ENCODE results near the gene SLC22A12. TPM values are rescaled to one million over a fixed set of nuclear protein-coding genes. Genes with fewer than 3 reads are reported as not detected.

SLC22A12 gene
- total RNA-seq, 1 donor from 2014 or later = not detected

DNA sequence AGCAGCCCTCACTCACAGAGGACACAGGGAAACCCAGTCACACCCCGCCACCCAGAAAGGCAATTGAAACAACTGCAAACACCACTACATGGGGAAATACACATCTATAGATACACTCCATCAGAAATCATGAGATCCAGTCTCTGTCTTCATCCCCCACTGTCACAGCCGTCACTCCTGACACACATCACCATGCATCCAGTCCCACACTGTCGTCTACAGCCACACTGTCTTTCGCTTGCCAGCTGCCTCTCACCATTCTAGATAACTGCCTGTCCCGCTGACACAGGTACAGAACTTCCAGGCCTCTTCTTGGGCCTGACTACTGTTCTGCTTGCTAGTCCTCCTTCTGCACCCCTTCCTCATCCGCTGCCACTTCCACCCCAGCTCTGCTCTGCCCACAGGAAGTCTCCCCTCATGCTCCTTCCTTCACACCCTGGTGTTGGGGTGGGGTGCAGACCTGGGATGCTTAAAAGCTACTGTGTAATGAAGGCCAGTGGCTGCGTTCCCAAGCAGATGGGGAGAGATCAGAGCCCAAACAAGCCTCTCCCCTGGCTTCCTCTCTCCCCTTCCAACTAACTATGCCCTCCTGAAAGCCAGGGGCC, 42.6 kb downstream of the SLC22A12 start:
- TF ChIP-seq, protein P1, sequence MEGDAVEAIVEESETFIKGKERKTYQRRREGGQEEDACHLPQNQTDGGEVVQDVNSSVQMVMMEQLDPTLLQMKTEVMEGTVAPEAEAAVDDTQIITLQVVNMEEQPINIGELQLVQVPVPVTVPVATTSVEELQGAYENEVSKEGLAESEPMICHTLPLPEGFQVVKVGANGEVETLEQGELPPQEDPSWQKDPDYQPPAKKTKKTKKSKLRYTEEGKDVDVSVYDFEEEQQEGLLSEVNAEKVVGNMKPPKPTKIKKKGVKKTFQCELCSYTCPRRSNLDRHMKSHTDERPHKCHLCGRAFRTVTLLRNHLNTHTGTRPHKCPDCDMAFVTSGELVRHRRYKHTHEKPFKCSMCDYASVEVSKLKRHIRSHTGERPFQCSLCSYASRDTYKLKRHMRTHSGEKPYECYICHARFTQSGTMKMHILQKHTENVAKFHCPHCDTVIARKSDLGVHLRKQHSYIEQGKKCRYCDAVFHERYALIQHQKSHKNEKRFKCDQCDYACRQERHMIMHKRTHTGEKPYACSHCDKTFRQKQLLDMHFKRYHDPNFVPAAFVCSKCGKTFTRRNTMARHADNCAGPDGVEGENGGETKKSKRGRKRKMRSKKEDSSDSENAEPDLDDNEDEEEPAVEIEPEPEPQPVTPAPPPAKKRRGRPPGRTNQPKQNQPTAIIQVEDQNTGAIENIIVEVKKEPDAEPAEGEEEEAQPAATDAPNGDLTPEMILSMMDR (conservative IDR thresholded peaks at IDR 0.05; ENCODE audit: low read depth, low read length) = no peak
- DNase-seq (ENCODE audit: low read depth) = no peak

DNA sequence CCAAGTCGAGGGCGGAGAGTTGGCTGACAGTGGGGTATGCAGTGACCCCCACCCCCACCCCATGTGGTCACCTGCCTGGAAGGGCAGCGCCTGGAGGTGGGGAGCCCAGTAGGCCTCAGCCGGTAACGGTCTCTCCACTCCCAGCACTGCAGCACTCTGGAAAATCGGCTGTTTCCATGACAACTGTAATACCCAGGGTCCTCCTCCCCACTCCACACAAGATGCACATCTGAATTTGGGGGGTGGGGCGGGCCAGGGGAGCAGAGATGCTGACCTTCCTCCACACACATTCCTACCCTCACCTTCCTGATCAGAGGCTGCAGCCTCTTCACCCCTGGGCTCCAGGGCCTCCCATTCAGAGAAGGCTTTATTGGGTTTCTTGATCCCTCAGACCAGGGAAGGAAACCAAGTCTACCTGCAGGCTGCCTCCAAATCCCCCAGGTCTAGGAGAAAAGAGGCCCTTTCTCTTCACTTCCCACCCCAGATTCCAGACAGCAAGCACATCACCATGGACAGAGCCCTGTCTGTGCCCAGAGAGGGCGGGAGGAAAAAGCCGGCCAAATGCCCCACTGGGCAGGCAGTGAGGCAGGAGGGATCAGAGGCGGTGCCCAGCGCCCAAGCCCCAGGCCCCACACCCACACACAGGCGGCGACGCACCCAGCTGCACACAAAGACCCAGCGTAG, 46.5 kb downstream of the SLC22A12 start:
- no peak for DNase-seq (ENCODE audit: low read depth)
- TF ChIP-seq, protein P1 (conservative IDR thresholded peaks at IDR 0.05; ENCODE audit: low read depth, low read length) = no peak
- H3K4me3 ChIP-seq (ENCODE audit: low read depth, low read length) = no peak overlapping the region

More for the DNA sequence above, 42.6 kb downstream of the SLC22A12 start:
- H3K4me3 ChIP-seq (ENCODE audit: low read depth, low read length) = no peak overlapping the region

DNA sequence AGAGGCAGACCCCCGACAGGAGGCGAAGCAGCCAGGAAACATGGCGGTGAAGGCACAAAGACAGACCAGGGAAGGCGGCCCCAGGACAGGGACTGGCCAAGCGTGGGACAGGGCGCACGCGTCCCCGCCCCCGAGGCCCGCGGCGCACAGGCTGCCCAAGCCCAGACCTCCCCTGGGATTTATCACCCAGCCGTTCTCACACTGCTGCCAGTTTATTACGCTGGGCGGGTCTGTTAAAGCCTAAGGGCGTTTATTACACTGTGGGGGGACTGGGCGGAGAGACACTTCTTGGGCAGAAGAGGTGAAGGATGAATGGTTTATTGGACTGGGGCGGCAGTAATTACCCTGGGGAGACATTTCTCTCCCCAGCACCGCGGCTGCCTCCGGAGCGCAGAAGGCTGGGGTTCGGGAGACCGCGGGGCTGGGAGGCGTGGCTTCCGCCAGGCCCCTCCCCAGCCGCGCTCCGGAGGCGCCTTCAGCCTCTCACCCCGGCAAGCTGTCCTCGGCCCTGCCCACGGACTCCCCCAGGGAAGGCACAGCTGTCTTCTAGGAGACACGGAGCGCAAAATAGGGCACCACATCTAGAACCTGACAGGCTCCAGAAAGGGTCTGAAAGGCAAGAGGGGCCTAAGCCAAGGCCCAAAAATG, 47.1 kb downstream of the SLC22A12 start:
- no peak for DNase-seq (ENCODE audit: low read depth)
- TF ChIP-seq, protein P1 (conservative IDR thresholded peaks at IDR 0.05; ENCODE audit: low read depth, low read length) = no peak
- H3K4me3 ChIP-seq (ENCODE audit: low read depth, low read length) = no peak overlapping the region

DNA sequence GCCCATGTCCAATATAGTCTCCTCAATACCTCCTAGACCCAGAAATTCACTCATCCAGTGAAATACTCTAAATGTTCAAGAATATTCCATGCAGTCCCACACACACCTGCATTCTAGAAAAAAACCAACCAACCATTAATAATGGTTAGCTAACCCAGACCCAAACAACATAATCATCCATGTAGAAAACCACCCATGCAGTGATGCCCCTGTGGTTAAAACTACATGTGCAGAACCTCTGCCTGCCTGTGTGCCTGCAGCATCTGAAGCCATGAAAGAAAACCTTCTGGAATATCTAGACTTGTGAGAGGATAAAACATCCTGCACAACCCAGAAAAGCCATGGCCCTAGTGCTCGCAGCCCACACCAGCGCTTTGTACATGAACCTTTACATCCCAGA, 47.8 kb downstream of the SLC22A12 start:
- DNase-seq (ENCODE audit: low read depth) = no peak
- no peak overlapping the region for H3K4me3 ChIP-seq (ENCODE audit: low read depth, low read length)
- TF ChIP-seq, protein P1 (conservative IDR thresholded peaks at IDR 0.05; ENCODE audit: low read depth, low read length) = no peak

DNA sequence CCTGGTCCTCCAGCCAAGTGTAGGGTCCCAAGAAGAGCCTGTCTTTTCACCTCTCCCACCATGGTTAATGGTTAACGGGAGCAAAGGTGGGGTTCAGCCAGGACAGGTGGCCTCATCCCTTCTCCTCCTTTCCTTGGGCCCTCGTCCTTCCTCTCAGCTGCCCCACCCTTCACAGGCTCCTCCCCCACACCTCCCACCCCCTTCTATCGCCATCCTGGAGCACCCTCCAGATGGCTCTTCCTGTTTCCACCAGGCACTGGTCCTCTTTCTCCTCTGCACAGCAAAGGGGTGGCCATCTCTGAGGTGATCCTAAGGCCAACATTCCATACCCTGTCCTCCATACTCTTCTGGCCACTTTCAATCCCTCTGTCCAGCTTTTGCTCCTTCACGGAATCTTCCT, 48.9 kb downstream of the SLC22A12 start:
- no peak for DNase-seq (ENCODE audit: low read depth)
- no peak overlapping the region for H3K4me3 ChIP-seq (ENCODE audit: low read depth, low read length)
- TF ChIP-seq, protein P1 (conservative IDR thresholded peaks at IDR 0.05; ENCODE audit: low read depth, low read length) = no peak

DNA sequence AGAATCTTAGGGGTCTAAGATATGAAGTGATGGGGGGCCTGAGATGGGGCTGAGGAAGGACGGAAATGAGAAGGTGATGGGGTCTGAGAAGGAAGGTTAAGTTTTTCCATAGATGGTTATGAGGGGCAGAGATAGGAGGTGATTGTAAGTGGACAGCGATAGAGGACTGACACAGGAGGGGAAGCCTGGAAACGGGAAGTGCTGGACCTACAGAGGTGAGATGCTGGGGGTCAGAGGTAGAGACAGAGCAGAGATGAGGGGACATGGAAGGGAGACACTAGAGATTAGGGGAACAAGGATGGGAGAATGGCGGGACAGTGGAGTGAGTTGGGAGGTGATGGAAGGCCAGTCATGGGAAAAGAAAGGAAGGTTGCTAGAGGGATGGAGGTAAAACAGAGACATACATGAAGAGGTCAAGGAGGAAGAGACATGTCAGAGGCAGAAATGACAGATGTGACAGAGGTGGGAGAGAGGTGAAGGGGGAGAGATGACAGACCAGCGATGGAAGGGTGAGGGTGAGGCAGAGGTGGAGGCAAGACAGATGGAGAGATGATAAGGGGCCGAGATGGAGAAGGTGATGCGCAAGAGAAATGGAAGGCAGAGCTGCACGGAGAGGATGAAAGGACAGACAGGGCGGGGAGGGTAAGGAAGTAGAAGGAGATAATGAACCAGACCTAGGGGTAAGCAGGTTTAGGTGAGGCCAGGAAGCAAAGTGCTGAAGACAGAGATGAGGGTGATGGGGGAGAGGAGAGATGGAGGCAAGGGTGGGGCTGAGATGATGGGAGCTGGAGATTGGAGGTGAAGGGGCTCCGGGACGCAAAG, 50.8 kb downstream of the SLC22A12 start:
- no peak overlapping the region for H3K4me3 ChIP-seq (ENCODE audit: low read depth, low read length)
- TF ChIP-seq, protein P1 (conservative IDR thresholded peaks at IDR 0.05; ENCODE audit: low read depth, low read length) = no peak
- no peak for DNase-seq (ENCODE audit: low read depth)

Measured in epithelial cell of proximal tubule (primary cell).